ENCODE data around the gene FAM124A. TPM values are rescaled to one million over a fixed set of nuclear protein-coding genes. Genes with fewer than 3 reads are reported as not detected.
"Not testable (repeated sequence)": the region's sequence is repeated elsewhere in the genome, so short reads cannot be mapped to it uniquely, and the experiment has no call there.

Gene FAM124A
- total RNA-seq, 3 donors from 2014 or later (not counting 1 experiment from before 2014, with no cell fraction given): not detected

DNA sequence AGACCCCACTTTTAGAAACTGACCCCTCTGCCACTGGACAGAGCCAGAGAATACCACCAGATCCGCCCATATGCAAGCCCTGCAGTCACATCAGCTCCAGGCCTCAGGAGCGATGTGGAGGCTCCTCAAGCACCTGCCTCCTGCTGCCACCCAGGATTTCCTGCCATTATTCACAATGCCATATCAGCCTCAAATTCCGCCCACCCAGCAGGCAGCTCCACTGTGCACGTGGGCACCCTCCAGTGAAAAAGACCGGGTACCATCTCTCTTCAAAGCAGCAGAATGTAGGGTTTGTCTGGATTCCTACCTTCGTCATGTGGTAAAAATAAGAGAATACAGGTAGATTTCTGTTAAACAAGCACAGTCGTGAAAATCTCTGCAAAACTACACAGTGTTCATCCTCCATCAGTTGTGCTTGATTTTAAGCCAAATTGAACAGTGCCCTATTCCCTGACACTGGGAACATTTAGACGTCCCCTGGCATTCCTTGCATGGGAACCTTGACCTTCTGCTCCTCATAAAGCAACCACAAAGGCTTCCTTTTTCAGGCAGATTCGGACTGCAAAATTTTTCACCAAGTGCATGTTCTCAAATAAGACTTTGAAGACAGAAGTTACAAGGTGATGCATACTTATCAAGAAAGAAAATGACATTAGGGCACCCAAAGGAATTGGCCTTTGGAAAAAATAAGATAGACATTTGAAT lies 56.4 kb downstream of the FAM124A start:
- ATAC-seq: no peak

DNA sequence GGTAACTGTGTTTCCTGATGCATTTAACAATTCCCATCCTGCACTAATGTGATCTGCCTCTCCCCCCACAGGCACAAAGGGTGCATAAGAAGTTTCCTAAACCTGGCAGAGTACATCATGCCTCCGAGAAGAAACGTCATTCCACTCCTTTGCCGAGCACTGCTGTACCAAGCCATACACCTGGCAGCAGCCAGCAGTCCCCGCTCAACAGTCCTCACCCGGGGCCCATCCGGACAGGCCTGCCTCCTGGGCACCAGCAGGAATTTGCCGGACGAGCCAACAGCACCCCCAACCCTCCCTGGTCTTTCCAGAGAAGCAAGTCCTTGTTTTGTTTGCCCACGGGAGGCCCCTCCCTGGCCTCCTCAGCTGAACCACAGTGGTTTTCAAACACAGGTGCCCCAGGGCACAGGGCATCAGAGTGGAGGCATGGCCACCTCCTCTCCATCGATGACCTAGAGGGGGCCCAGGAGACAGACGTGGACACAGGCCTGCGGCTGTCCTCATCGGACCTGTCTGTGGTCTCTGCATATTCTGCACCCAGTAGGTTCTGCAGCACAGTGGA lies 58.3 kb downstream of the FAM124A start:
- Histone ChIP-seq H3K36me3 (ENCODE audit: control insufficient read depth, insufficient read depth, low read length) (no peaks in the 10 kb centered on the region), H3K9me3 (ENCODE audit: control insufficient read depth, insufficient read depth, low read length) (no peaks in the 10 kb centered on the region), H3K27me3 (ENCODE audit: control insufficient read depth, insufficient read depth, low read length) (no peaks in the 10 kb centered on the region), H3K4me3 (ENCODE audit: low read length) (no peak overlapping the region), H3K4me1 (ENCODE audit: control insufficient read depth, insufficient read depth, low read length) (no peaks in the 10 kb centered on the region), H3K27ac (ENCODE audit: low read length) (no peak overlapping the region)
- WGBS (ENCODE audit: insufficient coverage): 90% methylated on average over 13 of the region's 13 CpGs
- Mint-ChIP-seq H3K9me3 (no peaks in the 10 kb centered on the region), H3K4me3 (no peak overlapping the region), H3K4me1 (no peaks in the 10 kb centered on the region), H3K27ac (no peak overlapping the region), H3K36me3 (no peaks in the 10 kb centered on the region), H3K27me3 (ENCODE audit: low read depth in 2 of 2) (peaks cover 0 to 7% of the 10 kb centered on the region in 2 donors)
- DNase-seq: no peak
- intact Hi-C loops (cut with micrococcal nuclease): no loop called here
- ATAC-seq: no peak
- TF ChIP-seq, protein P1, sequence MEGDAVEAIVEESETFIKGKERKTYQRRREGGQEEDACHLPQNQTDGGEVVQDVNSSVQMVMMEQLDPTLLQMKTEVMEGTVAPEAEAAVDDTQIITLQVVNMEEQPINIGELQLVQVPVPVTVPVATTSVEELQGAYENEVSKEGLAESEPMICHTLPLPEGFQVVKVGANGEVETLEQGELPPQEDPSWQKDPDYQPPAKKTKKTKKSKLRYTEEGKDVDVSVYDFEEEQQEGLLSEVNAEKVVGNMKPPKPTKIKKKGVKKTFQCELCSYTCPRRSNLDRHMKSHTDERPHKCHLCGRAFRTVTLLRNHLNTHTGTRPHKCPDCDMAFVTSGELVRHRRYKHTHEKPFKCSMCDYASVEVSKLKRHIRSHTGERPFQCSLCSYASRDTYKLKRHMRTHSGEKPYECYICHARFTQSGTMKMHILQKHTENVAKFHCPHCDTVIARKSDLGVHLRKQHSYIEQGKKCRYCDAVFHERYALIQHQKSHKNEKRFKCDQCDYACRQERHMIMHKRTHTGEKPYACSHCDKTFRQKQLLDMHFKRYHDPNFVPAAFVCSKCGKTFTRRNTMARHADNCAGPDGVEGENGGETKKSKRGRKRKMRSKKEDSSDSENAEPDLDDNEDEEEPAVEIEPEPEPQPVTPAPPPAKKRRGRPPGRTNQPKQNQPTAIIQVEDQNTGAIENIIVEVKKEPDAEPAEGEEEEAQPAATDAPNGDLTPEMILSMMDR (IDR thresholded peaks at IDR 0.05): no peak

More for the DNA sequence above, 56.4 kb downstream of the FAM124A start:
- Histone ChIP-seq H3K36me3 (ENCODE audit: control insufficient read depth, insufficient read depth, low read length) (no peaks in the 10 kb centered on the region), H3K27me3 (ENCODE audit: control insufficient read depth, insufficient read depth, low read length) (no peaks in the 10 kb centered on the region), H3K9me3 (ENCODE audit: control insufficient read depth, insufficient read depth, low read length) (no peaks in the 10 kb centered on the region), H3K27ac (ENCODE audit: low read length) (no peak overlapping the region), H3K4me3 (ENCODE audit: low read length) (no peak overlapping the region), H3K4me1 (ENCODE audit: control insufficient read depth, insufficient read depth, low read length) (no peaks in the 10 kb centered on the region)
- DNase-seq: no peak
- Mint-ChIP-seq H3K4me3 (no peak overlapping the region), H3K27ac (no peak overlapping the region), H3K27me3 (ENCODE audit: low read depth in 2 of 2) (peaks cover 0 to 7% of the 10 kb centered on the region in 2 donors), H3K9me3 (no peaks in the 10 kb centered on the region), H3K36me3 (no peaks in the 10 kb centered on the region), H3K4me1 (no peaks in the 10 kb centered on the region)
- WGBS (ENCODE audit: insufficient coverage): 57% methylated on average over 9 of the region's 9 CpGs
- TF ChIP-seq, protein P1 (IDR thresholded peaks at IDR 0.05): no peak
- intact Hi-C loops (cut with micrococcal nuclease): no loop called here

DNA sequence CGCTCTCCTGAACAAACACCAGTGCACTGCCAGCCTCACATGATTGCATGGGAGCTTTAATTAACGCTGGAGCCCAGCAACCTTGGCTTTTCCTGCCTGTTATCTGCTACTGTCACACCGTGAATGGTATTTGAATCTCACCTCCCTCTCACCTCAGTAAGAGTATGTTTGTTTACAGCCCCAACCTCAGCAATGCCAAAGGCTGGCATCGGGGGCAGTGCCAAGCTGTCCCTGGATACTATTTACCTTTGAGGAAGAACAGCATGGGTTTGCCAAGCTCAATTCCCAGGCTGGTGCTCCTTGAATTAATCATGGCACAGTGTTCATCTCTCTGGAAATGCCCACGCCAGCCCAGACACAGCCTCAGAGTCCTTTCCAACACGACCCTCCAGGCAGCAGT lies 60.1 kb downstream of the FAM124A start:
- Mint-ChIP-seq H3K4me3 (no peak overlapping the region), H3K9me3 (no peaks in the 10 kb centered on the region), H3K36me3 (no peaks in the 10 kb centered on the region), H3K27me3 (ENCODE audit: low read depth in 2 of 2) (peaks cover 0 to 4% of the 10 kb centered on the region in 2 donors), H3K27ac (no peak overlapping the region), H3K4me1 (no peaks in the 10 kb centered on the region)
- ATAC-seq: no peak
- Histone ChIP-seq H3K27ac (ENCODE audit: low read length) (no peak overlapping the region), H3K27me3 (ENCODE audit: control insufficient read depth, insufficient read depth, low read length) (no peaks in the 10 kb centered on the region), H3K9me3 (ENCODE audit: control insufficient read depth, insufficient read depth, low read length) (no peaks in the 10 kb centered on the region), H3K4me3 (ENCODE audit: low read length) (no peak overlapping the region), H3K4me1 (ENCODE audit: control insufficient read depth, insufficient read depth, low read length) (peaks cover 2% of the 10 kb centered on the region), H3K36me3 (ENCODE audit: control insufficient read depth, insufficient read depth, low read length) (no peaks in the 10 kb centered on the region)
- intact Hi-C loops (cut with micrococcal nuclease): no loop called here
- no peak for DNase-seq
- TF ChIP-seq, protein P1 (IDR thresholded peaks at IDR 0.05): no peak
- WGBS (ENCODE audit: insufficient coverage): 89% methylated on average over 6 of the region's 6 CpGs

DNA sequence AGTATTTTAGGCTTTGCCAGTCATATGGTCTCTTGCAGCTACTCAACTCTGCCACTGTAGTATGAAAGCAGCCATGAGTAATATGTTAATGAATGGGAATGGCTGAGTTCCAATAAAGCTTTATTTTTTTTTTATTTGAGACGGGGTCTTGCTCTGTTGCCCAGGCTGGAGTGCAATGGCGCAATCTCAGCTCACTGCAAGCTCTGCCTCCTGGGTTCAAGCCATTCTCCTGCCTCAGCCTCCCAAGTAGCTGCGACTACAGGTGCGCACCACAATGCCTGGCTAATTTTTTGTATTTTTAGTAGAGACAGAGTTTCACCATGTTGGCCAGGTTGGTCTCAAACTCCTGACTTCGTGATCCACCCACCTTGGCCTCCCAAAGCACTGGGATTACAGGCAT lies 60.7 kb downstream of the FAM124A start:
- DNase-seq; H3K4me3 Mint-ChIP-seq; H3K27me3 Mint-ChIP-seq (ENCODE audit: low read depth in 2 of 2); H3K27ac ChIP-seq (ENCODE audit: low read length); H3K27ac Mint-ChIP-seq; H3K36me3 Mint-ChIP-seq; ATAC-seq; H3K4me1 ChIP-seq (ENCODE audit: control insufficient read depth, insufficient read depth, low read length); intact Hi-C loops (cut with micrococcal nuclease); H3K4me1 Mint-ChIP-seq; H3K9me3 ChIP-seq (ENCODE audit: control insufficient read depth, insufficient read depth, low read length); H3K4me3 ChIP-seq (ENCODE audit: low read length); H3K36me3 ChIP-seq (ENCODE audit: control insufficient read depth, insufficient read depth, low read length); H3K9me3 Mint-ChIP-seq; H3K27me3 ChIP-seq (ENCODE audit: control insufficient read depth, insufficient read depth, low read length): not testable (repeated sequence)
- 86% methylated on average over 5 of the region's 5 CpGs for WGBS (ENCODE audit: insufficient coverage)

Data from natural killer cell (primary cell).